HG03520 (cell line): ENCODE measurements around the gene SMC6.

Source experiments
- ATAC-seq: cut with Tn5 transposase; IDR thresholded peaks from one replicate; pipeline ENCODE4 v1.9.1; 2021; ENCODE audit warnings: mild to moderate bottlenecking, moderate library complexity; ENCODE audit not compliant: unreplicated experiment

The SMC6 gene

DNA sequence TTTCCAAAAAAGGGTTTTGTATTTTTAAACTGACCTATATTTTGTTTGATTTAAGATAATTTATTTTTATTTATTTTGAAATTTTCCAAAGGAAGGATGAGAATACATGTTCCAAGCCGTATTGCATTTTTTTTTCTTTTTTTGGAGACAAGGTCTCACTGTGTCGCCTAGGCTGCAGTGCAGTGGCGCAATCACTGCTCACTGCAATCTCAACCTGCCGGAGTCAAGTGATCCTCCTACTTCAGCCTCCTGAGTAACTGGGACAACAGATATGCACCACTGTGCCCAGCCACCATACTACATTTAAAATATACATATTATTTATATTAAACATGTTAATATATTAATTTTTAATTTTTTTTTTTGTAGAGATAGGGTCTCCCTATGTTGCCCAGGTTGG, 15.3 kb upstream of the SMC6 start:
- ATAC-seq: no peak

DNA sequence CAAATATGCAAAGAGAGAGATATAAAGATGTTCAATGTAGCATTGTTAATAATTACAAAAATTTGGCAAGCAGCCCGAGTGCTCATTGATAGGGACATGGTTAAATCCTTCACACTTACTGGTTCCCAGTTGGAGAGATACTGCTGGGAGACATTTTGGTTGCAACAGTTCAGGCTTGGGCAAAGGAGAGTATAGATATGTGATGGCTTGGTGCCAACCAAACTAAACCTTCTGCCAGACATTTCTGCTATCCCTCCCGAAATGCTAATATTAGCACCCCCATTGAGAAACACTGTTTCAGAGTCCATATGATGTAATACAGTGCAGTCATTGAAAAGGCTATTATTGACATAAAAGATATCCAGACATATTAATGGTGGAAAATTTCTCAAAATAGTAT, 11.8 kb upstream of the SMC6 start:
- no peak for ATAC-seq

DNA sequence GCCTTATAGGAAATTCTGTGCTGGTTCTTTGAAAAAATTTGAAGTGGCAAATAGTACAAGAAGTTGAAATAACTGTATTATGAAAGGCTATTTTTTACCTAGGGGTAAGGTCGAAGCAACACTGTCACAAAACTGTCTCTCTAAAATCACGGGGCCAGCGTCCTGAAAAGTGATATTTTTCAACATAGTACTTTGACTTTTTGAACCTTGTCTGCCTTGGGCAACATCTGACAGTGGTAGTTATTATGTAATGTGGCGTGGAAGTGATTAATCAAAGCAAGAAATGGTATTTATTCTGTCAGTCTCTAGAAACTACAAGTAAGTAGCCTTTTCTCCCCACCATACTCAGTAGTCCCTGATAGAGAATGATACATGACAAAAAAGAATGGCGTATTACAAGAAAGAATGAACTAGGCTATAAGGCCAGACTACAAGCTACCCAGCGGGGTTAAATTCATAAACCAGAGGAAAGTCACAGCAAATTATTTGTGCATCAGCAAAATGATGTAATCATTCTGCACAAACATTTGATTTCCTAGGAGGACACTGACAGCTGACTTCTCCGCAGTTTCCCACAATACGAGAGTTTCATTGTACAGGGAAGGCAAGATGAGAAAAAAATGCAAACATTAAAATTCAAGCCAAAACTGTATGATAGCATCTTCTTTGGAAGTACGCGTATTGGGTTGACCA, 10.2 kb upstream of the SMC6 start:
- no peak for ATAC-seq

DNA sequence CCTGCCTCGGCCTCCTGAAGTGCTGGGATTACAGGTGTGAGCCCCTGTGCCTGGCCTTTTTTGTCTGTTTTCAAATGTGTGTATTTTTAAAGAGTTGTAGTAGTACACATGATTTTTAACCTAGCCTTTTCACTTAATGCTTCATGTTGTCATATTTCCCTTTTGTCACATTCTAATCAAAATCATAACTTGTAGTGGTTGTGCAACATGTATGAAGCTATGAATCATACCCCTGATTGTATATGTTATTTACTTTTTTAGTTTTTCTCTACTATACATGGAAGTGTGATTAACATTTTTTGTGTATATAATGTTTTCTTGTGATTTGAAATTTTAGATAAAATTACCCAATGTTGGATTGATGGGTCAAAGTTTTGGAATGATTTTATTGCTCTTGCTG, 8.8 kb upstream of the SMC6 start:
- no peak for ATAC-seq

DNA sequence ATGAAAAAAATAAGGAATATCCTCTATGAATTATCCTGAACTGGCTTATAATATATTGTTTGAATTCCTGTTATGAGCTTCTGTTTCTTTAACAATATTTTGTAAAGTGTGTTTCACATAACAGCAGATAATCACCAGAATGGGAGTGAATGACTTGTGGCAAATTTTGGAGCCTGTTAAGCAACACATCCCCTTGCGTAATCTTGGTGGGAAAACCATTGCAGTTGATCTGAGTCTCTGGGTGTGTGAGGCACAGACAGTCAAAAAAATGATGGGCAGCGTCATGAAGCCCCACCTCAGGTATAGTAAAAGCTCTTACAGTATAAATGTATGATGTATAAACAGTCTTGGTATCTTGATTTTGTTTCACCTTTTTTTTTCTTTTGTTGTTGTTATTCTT, 6.2 kb upstream of the SMC6 start:
- ATAC-seq: no peak

DNA sequence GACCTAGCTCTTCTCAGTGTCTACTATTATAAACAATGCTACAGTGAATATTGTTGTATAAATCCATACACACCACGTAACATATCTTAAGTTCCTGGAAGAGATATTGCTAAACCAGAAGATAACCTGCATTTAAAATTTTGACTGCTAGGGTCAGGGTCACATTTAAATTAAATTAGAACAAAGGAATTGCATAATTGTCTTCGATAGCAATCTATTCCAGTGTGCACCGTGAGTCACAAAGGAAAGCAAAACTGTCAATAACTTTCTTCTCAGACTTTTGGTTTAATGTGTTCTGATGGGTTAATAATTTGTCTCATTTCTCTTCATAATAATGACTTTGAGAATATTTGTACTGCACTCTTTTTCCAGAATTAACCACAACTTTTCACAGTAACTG, 4.5 kb upstream of the SMC6 start:
- no peak for ATAC-seq

DNA sequence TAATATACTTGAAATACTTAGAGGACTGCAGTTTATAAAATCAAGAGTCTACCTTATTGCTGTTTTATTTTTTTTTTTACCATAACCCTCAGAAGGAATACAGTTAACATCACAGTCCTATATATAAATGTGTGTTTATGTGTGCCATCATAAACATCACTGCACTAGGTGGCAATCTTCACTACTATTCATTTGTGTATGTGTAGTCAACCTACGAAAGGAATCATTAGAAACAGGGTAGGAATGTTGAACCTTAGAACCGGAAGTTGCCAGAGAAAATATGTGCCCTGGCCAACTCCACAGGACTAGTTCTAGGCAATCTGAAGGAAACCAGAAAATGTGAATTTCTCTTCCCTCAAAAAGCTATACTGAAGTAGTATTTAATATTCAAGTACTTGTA, 3.7 kb upstream of the SMC6 start:
- ATAC-seq: no peak

DNA sequence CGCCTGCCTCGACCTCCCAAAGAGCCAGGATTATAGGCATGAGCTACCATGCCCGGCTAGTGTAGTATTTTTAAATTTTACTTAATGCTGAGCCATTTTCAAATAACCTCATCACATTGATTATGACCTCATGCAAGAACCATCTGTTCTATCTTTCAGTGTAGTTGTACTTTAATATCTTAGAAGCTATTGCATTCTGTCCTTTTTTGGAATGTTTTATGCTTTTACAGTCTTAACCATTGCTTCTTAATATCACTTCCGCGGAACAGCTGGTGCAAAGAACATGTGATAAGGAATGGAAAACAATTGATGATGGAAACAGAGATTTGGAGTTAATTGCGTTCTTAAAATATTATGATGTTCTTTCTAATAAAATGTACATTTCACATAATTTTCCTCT, 3.1 kb upstream of the SMC6 start:
- ATAC-seq: no peak

DNA sequence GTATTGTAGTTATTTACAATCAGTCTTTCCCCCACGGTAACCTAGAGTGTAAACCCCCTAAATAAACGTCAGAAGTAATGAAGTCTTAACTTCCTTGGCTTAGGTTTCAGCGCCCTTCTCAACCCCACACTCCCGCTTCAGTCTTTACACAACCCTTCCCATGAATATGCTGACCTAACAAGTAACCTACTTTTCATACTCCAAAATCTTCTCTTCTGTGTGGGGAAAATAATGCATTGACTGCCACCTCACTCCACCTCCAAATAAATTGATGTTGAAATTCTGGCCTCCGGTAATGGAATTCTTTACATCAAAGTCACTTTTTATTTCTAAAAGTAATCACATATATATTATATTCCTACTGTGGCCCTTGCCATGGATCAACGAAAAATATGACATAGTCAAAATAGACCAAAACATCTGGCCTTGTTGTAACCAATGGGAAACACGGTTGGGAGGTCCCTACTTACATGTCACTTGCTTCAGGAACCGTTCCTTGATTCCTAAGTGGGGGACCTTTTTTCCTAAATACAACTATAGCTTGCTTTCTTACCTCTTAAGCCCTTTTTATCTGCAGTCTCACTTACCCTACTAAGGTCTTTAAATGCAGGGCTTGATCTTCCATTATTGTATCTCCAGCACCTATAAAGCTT, 1.3 kb upstream of the SMC6 start:
- no peak for ATAC-seq

DNA sequence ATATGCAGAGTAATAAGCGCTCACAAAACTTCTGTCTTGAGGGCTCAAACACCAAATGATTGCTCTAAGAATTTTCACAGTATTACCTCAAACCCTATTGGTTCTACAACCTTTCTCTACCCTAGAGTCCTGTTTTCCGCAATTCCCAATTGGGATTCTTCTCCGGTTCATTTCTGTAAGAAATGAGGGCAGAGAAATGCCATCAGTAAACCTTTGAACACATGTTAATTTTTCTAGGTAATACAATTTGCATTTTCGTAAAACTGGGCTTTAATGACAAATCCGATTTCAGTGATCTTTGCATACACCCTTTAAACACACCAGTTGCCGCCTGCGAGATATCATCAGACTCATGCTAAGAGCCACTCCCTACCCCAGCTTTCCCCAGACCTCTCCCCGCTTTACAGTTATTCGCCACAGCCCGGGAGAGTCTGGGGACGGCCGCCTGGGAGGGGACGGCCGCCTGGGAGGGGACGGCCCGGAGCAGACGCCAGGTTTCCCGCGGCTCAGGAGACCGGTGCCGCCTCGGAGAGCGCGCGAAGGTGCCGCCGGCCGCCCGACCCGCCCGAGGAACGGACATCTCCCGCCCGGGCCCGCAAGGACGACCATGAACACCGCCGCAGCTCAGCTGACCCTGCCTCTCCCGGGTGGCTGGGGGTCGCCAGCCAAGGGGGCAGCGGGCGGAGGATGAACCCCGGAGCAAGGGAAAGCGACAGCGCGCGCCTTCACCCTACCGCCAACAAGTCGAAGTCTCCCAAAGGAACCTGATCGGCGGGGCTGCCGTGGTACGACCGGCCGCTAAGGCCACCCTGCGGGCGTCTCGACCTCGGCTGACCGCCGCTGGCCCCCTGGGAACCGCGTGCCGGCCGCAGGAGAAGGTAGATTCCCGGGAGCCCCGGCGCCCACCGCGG, 463 bp downstream of the SMC6 start:
- peak; percentile 24 for ATAC-seq

DNA sequence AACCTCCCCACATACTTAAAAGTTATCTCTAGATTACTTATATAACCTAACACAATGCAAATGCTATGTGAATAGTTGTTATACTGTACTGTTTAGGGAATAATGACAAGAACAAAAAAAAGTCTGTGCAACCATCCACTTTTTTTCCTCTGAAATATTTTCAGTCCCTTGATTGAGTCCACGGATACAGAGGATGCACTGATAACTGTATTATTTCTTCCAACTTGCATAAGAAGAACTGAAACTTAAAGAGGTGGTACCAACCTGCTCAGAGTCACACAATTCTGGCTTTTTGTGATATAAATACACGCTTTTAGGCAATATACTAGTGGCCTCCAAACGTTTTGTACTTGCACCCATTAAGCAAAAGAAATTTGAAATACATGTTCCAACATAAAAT, 1.4 kb downstream of the SMC6 start:
- no peak for ATAC-seq

DNA sequence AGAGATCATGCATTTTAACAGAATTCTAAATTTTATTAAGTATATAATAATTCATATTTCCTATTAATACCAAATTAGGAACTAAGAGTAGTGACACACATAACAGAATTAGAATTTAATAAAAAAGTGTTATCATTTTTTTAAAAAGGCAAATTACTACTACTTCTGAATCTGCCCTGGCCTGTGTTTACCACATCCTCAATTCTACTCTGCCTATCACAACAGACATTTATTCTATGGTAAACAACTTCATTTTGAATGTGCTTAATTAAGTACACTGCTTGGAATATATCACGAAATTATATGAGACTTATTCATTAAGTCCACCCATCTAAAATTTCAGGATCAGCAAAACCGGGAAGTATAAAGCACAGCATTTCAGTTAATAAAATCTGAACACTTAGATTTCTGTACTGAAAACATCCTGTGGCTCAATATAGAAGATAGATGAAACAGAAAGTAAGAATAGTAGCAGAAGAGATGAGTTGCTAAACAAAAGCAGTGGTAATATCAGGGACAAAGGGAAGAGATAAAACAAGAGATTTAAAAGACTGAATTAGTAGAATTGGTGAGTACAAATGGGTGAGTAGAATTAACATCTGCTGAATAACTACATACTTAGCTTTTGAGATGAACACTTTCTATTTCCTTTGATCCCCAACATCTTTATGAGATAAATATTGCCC, 3.7 kb downstream of the SMC6 start:
- ATAC-seq: peak; percentile 33

DNA sequence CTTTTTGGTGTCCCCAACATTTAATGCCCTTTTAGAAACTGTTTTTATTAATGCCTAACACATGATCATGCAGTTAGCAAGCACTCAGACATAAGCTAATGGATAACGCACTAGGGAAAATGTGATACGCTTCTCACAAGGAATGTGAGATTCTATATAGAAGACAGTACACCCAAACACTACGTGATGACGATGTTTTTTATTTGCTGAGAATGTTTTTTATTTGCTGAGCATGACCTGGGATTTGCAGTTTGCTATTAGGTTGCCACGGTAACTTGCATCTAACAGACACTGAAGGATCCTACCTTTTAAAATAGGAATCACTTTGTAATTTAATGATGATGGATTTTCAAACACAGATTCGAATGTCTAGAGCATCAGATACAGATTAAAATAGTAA, 4.9 kb downstream of the SMC6 start:
- no peak for ATAC-seq

DNA sequence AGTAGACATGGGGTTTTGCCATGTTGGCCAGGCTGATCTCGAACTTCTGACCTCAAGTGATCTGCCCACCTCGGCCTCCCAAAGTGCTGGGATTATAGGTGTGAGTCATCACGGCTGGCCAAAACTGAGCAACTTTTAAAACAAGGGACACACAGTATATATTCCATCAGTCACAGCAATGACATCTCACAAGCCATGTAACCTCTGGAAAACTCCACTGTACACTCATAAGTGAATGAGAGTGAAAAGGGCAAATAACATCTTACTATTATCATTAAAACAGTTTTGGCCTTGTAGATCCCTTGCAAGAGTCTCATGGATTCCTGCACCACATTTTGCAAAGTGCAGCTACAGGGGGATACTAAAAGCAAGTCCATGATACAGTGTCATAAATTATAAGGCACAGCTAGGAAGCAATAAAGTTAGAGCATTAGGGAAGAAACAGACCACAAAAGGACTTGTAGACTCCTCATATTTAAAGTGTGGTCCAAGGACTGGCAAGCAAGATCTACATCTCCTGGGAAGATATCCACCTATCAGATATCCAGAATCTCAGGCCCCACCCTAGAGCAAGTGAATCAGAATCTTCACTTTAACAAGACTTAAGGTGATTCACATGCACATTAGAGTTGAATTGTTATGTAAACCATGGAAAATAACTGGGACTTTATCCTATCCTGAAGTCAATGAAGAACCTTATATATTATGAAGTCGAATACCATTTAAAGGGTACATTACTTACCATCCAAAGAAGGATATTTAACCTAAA, 5.7 kb downstream of the SMC6 start:
- ATAC-seq: no peak

DNA sequence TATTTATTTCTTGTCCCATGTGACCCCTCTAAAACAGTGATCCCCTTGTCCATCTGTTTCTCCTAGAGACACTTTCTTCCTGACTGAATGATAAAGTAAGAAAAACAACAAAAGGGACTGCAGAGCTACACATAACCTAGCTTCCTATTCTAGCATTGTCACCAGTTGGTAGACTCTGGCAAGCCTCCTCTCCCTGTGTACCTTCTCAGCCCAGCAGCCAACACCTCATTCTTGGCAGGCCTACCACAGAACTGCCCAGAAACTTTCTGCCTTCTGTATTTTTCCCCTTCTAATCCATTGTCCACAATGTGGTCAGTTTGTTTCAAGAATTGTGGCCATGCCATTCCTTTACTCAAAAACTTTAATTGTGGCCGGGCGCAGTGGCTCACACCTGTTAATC, 13.4 kb downstream of the SMC6 start:
- ATAC-seq: no peak

DNA sequence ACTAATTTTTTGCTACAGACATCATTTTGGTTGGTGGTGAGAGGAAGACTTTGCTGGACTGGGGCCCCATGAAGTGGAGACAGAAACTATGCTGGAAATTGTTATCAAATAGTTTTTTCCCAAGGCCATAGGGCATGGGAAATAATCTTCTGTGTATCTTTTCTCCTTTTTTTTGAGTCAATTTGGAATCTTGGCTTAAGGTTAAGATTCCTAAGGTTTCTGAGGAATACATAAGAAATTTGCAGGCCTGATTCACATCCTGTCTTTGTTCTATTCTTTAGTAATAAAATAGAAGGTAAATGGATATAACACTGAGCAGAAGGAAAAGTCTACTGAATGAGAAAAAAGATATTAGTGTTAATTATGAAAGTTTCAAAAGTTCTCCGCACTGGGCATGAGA, 16.6 kb downstream of the SMC6 start:
- no peak for ATAC-seq

DNA sequence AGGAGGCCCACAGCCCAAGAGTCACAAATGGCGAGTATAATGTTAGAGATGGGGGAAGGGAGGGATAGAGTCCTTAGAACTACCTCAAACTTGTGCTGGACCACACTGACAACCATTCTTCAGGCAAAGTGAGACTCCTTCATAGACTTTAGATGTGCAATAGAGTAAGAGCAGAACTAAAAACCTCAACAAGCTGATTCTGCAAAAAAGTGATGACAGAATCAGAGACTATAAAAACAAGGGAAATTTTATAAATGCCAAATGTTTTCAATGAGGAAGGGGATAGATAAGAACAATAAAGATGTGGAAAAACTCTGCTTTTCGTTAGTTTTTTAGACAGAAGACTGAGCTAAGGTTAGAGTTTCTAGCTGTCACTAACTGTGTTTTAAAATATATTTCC, 17.7 kb downstream of the SMC6 start:
- ATAC-seq: no peak

DNA sequence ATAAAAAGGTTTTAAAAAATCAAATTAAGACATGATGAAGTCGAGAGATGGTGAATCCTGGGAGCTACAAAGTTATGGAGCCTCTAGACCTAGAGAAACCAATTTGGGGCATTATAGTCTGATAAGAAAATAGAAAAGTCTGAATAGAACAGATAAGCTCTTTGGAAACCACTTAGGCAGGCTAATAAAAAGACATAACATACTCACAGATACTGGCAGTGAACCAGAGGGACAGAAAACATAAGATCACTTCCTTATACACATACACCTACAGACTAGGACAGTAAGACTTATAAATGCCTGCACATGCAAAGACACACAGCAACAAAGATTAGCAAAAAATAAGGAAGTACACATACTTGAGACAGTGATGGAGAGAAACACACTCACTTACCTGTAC, 20.0 kb downstream of the SMC6 start:
- ATAC-seq: no peak

DNA sequence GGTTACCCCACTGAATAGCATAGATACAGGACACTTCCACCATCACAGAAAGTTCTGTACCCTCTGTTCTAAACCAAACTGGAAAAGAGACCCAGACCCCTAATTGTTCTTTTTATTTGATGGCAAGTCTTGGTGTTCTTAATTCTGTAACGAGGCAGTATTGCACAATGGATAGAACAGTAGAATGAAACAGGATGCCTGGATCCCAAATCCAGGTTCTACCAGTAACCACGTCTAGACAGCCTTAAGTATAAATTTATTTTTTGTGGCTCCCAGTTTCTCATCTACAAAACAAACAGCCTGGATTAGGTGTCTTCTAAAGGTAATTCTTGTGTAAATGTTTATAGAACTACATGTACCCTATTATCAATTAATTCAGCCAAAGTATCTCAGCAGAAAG, 23.7 kb downstream of the SMC6 start:
- ATAC-seq: no peak

DNA sequence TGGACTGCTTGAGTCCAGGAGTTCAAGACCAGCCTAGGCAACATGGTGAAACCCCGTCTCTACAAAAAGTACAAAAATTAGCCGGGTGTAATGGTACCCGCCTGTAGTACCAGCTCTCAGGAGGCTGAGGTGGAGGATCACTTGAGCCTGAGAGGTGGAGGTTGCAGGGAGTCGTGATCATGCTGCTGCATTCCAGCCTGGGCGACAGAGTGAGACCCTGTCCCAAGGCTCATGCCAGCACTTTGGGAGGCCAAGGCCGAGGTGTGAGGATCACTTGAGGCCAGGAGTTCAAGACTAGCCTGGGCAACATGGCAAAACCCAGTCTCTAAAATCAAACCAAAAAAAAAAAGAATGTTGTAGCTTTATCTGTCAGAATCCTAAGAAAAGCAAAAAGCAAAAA, 25.4 kb downstream of the SMC6 start:
- no peak for ATAC-seq
